GM23338 (cell line): ENCODE results near the gene RASSF4. TPM values are rescaled to one million over a fixed set of nuclear protein-coding genes. Genes with fewer than 3 reads are reported as not detected.

Experiments used
- ATAC-seq: fragments of 200-7000 bp; cut with Tn5 transposase; 3 replicates; pipeline ENCODE4 v1.9.1; 2020
- DNase-seq: peaks from one replicate; pipeline ENCODE4 v3.0.0-alpha.2; 2015; ENCODE audit warnings: low spot score
- H2AFZ ChIP-seq: fragments of 200-600 bp; sonication (generic); 2 replicates; pipeline ENCODE4 v1.8.0; 2016; ENCODE audit warnings: antibody characterized with exemption, mild to moderate bottlenecking, moderate library complexity
- H3F3A ChIP-seq: fragments of 200-600 bp; sonication (generic); replicated peaks from 2 replicates; pipeline ENCODE4 v1.8.0; 2017; ENCODE audit warnings: antibody characterized with exemption, mixed run types, low read depth
- H3K27ac ChIP-seq: fragments of 200-600 bp; sonication (generic); 2 replicates; pipeline ENCODE4 v1.6.1; 2016; ENCODE audit warnings: low read depth
- H3K27me3 ChIP-seq: fragments of 200-600 bp; sonication (generic); 2 replicates; pipeline ENCODE4 v1.8.0; 2016; ENCODE audit warnings: mild to moderate bottlenecking, mixed run types, moderate library complexity; ENCODE audit not compliant: insufficient read depth
- H3K36me3 ChIP-seq: fragments of 200-600 bp; sonication (generic); 2 replicates; pipeline ENCODE4 v1.8.0; 2016; ENCODE audit warnings: mild to moderate bottlenecking; ENCODE audit not compliant: insufficient read depth
- H3K4me1 ChIP-seq: fragments of 200-600 bp; sonication (generic); 2 replicates; pipeline ENCODE4 v1.8.0; 2016; ENCODE audit warnings: mild to moderate bottlenecking, moderate library complexity; ENCODE audit not compliant: insufficient read depth
- H3K4me2 ChIP-seq: fragments of 200-600 bp; sonication (generic); 2 replicates; pipeline ENCODE4 v1.7.1; 2017; ENCODE audit warnings: mixed run types
- H3K4me3 ChIP-seq: fragments of 200-600 bp; sonication (generic); 2 replicates; pipeline ENCODE4 v1.6.1; 2016; ENCODE audit warnings: mixed run types
- H3K79me2 ChIP-seq: fragments of 200-600 bp; sonication (generic); replicated peaks from 2 replicates; pipeline ENCODE4 v1.8.0; 2017; ENCODE audit warnings: mild to moderate bottlenecking; ENCODE audit not compliant: insufficient read depth
- H3K9me2 ChIP-seq: fragments of 200-600 bp; sonication (generic); 2 replicates; pipeline ENCODE4 v1.8.0; 2017; ENCODE audit not compliant: insufficient read depth
- H4K20me1 ChIP-seq: fragments of 200-600 bp; sonication (generic); replicated peaks from 2 replicates; pipeline ENCODE4 v1.8.0; 2017; ENCODE audit warnings: mild to moderate bottlenecking; ENCODE audit not compliant: insufficient read depth
- H3K27ac Mint-ChIP-seq: 2 replicates; pipeline ENCODE4 v1.8.0; 2020; ENCODE audit warnings: inconsistent platforms, mild to moderate bottlenecking, moderate library complexity, mixed read lengths
- H3K27me3 Mint-ChIP-seq: 3 replicates; pipeline ENCODE4 v1.8.0; 2022; ENCODE audit warnings: low read depth, mild to moderate bottlenecking, moderate library complexity, mixed read lengths, inconsistent platforms; ENCODE audit not compliant: insufficient read depth, poor library complexity
- H3K36me3 Mint-ChIP-seq: 3 replicates; pipeline ENCODE4 v1.8.0; 2021; ENCODE audit warnings: low read depth, mild to moderate bottlenecking, inconsistent platforms, moderate library complexity, mixed read lengths
- H3K4me1 Mint-ChIP-seq: 3 replicates; pipeline ENCODE4 v1.8.0; 2020; ENCODE audit warnings: mild to moderate bottlenecking, inconsistent platforms, mixed read lengths
- H3K4me3 Mint-ChIP-seq: 3 replicates; pipeline ENCODE4 v1.8.0; 2021; ENCODE audit warnings: moderate library complexity, mild to moderate bottlenecking, inconsistent platforms, mixed read lengths
- H3K9me3 Mint-ChIP-seq: 3 replicates; pipeline ENCODE4 v1.8.0; 2020; ENCODE audit warnings: moderate library complexity, mild to moderate bottlenecking, inconsistent platforms, mixed read lengths
- CREB1 ChIP-seq: fragments of 250-450 bp; sonication (Bioruptor Pico); IDR thresholded peaks from 2 replicates; pipeline ENCODE4 v1.5.0; 2020; ENCODE audit warnings: low read depth, mild to moderate bottlenecking, moderate library complexity
- CTCF ChIP-seq, 2 experiments: fragments of 200-600 bp in 1 of 2; sonication (generic) in 1 of 2; conservative IDR thresholded peaks; 2 replicates each; pipeline versions ENCODE4 v1.5.1 to v1.6.1; 2016 to 2017; ENCODE audit warnings: antibody characterized with exemption in 2 of 2, low read depth in 2 of 2, mild to moderate bottlenecking in 2 of 2, moderate library complexity in 1 of 2
- EZH2 ChIP-seq: fragments of 200-600 bp; sonication (generic); IDR thresholded peaks from one replicate; pipeline ENCODE4 v1.8.0; 2017; ENCODE audit warnings: antibody characterized with exemption, mild to moderate bottlenecking, low read depth; ENCODE audit not compliant: unreplicated experiment
- EZH2phosphoT487 ChIP-seq: fragments of 200-600 bp; sonication (generic); IDR thresholded peaks from one replicate; pipeline ENCODE4 v1.8.1; 2018; ENCODE audit warnings: antibody characterized with exemption; ENCODE audit not compliant: unreplicated experiment
- JUNB ChIP-seq: IDR thresholded peaks from one replicate; pipeline ENCODE4 v1.6.1; 2016; ENCODE audit warnings: antibody characterized with exemption; ENCODE audit not compliant: unreplicated experiment
- NANOG ChIP-seq: IDR thresholded peaks from 2 replicates; pipeline ENCODE4 v1.6.1; 2016; ENCODE audit warnings: antibody characterized with exemption, borderline replicate concordance
- POLR2AphosphoS5 ChIP-seq: IDR thresholded peaks from 2 replicates; pipeline ENCODE4 v1.6.1; 2016; ENCODE audit warnings: antibody characterized with exemption, low read depth
- REST ChIP-seq: IDR thresholded peaks from one replicate; pipeline ENCODE4 v1.6.1; 2018; ENCODE audit warnings: antibody characterized with exemption; ENCODE audit not compliant: unreplicated experiment
- STAT1 ChIP-seq: IDR thresholded peaks from one replicate; pipeline ENCODE4 v1.6.1; 2016; ENCODE audit warnings: antibody characterized with exemption; ENCODE audit not compliant: unreplicated experiment
- ZNF114 ChIP-seq: fragments of 250-450 bp; sonication (Bioruptor Pico); IDR thresholded peaks from 2 replicates; pipeline ENCODE4 v1.5.0; 2020; ENCODE audit warnings: mild to moderate bottlenecking, moderate library complexity
- ZNF331 ChIP-seq: fragments of 250-450 bp; sonication (Bioruptor Pico); IDR thresholded peaks from 2 replicates; pipeline ENCODE4 v1.5.0; 2020; ENCODE audit warnings: low read depth, mild to moderate bottlenecking, moderate library complexity
- polyA plus RNA-seq: library from polyadenylated mRNA; unstranded; fragments of >200 nt; fragmentation: Nextera tagmentation; extraction: Ambion mirVana; gene quantifications from 2 replicates; pipeline ENCODE4 v1.2.1, GENCODE V29; 2016
- total RNA-seq: library from RNA; depleted of rRNA; stranded (reverse); fragments of >200 nt; shearing (Covaris generic); gene quantifications from 2 replicates; pipeline ENCODE4 v1.2.3, GENCODE V29; 2014
- TF ChIP-seq, protein P1 (sequence below): IDR thresholded peaks from 2 replicates; pipeline ENCODE4 v1.6.1; 2016; ENCODE audit warnings: antibody characterized with exemption
- TF ChIP-seq, protein P2 (sequence below): fragments of 250-450 bp; sonication (Bioruptor Pico); IDR thresholded peaks from 2 replicates; pipeline ENCODE4 v1.5.0; 2020; ENCODE audit warnings: mild to moderate bottlenecking, moderate library complexity

The RASSF4 gene
- total and polyA plus RNA-seq, 2 experiments from 2014 or later = 12.4 to 13.6 TPM

- H3K9me2 ChIP-seq = no peaks in the 10 kb centered on the region
- peaks cover 8% of the 10 kb centered on the region for H3K4me1 ChIP-seq
- Mint-ChIP-seq H3K9me3 (no peaks in the 10 kb centered on the region), H3K27me3 (peaks cover 10% of the 10 kb centered on the region), H3K4me1 (peaks cover 22% of the 10 kb centered on the region), H3K36me3 (peaks cover 11% of the 10 kb centered on the region; the same call in 2 of the 3 replicates), H3K4me3 (no peak overlapping the region; the same call in 2 of the 3 replicates), H3K27ac (no peak overlapping the region)
- H2AFZ ChIP-seq = no peak overlapping the region
- H3K36me3 ChIP-seq = no peaks in the 10 kb centered on the region
- H3K4me3 ChIP-seq = no peak overlapping the region
- H3K4me2 ChIP-seq = peak overlapping the region; percentile 7; the same call in 1 of the 2 replicates
- DNase-seq = peak; percentile 73
- TF ChIP-seq CREB1 (CRISPR knock-in tag) (no peak), STAT1 (no peak), CTCF (conservative IDR thresholded peaks at IDR 0.05; ENCODE audit: low read depth in 2 of 2) (no peak), POLR2AphosphoS5 (no peak), EZH2phosphoT487 (no peak), REST (no peak), NANOG (no peak), EZH2 (no peak), ZNF114 (no peak), ZNF331 (CRISPR knock-in tag) (no peak), JUNB (no peak)
- TF ChIP-seq, protein P1, sequence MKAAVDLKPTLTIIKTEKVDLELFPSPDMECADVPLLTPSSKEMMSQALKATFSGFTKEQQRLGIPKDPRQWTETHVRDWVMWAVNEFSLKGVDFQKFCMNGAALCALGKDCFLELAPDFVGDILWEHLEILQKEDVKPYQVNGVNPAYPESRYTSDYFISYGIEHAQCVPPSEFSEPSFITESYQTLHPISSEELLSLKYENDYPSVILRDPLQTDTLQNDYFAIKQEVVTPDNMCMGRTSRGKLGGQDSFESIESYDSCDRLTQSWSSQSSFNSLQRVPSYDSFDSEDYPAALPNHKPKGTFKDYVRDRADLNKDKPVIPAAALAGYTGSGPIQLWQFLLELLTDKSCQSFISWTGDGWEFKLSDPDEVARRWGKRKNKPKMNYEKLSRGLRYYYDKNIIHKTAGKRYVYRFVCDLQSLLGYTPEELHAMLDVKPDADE = no peak
- TF ChIP-seq, protein P2, sequence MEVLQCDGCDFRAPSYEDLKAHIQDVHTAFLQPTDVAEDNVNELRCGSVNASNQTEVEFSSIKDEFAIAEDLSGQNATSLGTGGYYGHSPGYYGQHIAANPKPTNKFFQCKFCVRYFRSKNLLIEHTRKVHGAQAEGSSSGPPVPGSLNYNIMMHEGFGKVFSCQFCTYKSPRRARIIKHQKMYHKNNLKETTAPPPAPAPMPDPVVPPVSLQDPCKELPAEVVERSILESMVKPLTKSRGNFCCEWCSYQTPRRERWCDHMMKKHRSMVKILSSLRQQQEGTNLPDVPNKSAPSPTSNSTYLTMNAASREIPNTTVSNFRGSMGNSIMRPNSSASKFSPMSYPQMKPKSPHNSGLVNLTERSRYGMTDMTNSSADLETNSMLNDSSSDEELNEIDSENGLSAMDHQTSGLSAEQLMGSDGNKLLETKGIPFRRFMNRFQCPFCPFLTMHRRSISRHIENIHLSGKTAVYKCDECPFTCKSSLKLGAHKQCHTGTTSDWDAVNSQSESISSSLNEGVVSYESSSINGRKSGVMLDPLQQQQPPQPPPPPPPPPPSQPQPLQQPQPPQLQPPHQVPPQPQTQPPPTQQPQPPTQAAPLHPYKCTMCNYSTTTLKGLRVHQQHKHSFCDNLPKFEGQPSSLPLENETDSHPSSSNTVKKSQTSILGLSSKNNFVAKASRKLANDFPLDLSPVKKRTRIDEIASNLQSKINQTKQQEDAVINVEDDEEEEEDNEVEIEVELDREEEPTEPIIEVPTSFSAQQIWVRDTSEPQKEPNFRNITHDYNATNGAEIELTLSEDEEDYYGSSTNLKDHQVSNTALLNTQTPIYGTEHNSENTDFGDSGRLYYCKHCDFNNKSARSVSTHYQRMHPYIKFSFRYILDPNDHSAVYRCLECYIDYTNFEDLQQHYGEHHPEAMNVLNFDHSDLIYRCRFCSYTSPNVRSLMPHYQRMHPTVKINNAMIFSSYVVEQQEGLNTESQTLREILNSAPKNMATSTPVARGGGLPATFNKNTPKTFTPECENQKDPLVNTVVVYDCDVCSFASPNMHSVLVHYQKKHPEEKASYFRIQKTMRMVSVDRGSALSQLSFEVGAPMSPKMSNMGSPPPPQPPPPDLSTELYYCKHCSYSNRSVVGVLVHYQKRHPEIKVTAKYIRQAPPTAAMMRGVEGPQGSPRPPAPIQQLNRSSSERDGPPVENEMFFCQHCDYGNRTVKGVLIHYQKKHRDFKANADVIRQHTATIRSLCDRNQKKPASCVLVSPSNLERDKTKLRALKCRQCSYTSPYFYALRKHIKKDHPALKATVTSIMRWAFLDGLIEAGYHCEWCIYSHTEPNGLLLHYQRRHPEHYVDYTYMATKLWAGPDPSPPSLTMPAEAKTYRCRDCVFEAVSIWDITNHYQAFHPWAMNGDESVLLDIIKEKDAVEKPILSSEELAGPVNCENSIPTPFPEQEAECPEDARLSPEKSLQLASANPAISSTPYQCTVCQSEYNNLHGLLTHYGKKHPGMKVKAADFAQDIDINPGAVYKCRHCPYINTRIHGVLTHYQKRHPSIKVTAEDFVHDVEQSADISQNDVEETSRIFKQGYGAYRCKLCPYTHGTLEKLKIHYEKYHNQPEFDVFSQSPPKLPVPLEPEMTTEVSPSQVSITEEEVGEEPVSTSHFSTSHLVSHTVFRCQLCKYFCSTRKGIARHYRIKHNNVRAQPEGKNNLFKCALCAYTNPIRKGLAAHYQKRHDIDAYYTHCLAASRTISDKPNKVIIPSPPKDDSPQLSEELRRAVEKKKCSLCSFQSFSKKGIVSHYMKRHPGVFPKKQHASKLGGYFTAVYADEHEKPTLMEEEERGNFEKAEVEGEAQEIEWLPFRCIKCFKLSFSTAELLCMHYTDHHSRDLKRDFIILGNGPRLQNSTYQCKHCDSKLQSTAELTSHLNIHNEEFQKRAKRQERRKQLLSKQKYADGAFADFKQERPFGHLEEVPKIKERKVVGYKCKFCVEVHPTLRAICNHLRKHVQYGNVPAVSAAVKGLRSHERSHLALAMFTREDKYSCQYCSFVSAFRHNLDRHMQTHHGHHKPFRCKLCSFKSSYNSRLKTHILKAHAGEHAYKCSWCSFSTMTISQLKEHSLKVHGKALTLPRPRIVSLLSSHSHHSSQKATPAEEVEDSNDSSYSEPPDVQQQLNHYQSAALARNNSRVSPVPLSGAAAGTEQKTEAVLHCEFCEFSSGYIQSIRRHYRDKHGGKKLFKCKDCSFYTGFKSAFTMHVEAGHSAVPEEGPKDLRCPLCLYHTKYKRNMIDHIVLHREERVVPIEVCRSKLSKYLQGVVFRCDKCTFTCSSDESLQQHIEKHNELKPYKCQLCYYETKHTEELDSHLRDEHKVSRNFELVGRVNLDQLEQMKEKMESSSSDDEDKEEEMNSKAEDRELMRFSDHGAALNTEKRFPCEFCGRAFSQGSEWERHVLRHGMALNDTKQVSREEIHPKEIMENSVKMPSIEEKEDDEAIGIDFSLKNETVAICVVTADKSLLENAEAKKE = no peak
- H3K79me2 ChIP-seq = no peaks in the 10 kb centered on the region
- no peak overlapping the region for H3K27ac ChIP-seq
- no peaks in the 10 kb centered on the region for H3K27me3 ChIP-seq
- peak; percentile 83 for ATAC-seq
- no peaks in the 10 kb centered on the region for H3F3A ChIP-seq
- no peaks in the 10 kb centered on the region for H4K20me1 ChIP-seq
Observed at GRCh38 chr10:44952779-44953231, 6.8 kb upstream of the RASSF4 start.
